Measurements from ENCODE around the gene TAPBPL. TPM values are rescaled to one million over a fixed set of nuclear protein-coding genes. Genes with fewer than 3 reads are reported as not detected.
"Not testable (repeated sequence)": the region's sequence is repeated elsewhere in the genome, so short reads cannot be mapped to it uniquely, and the experiment has no call there.

TAPBPL gene
- total RNA-seq, 1 donor from 2014 or later, result 23.5 TPM

GRCh38 chr12:6458281-6459003 lies 6.6 kb downstream of the TAPBPL start:
- intact Hi-C loops (cut with DNase I), result no loop called here
- no peak for DNase-seq (ENCODE audit: low spot score)
- no peak for ATAC-seq

- DNase-seq (ENCODE audit: low spot score), result no peak
- intact Hi-C loops (cut with DNase I), result no loop called here
- ATAC-seq, result no peak
Measured at GRCh38 chr12:6459004-6459337, 7.1 kb downstream of the TAPBPL start.

GRCh38 chr12:6460751-6461371 lies 9.0 kb downstream of the TAPBPL start:
- no peak for DNase-seq (ENCODE audit: low spot score)
- intact Hi-C loops (cut with DNase I), result loop anchor here (5.0 to 10.0 kb wide), 2 partner anchors 39 to 126 kb away; no protein-coding TSS in a partner anchor
- ATAC-seq, result no peak

- intact Hi-C loops (cut with DNase I), result loop anchor here (5.0 to 10.0 kb wide), 2 partner anchors 39 to 127 kb away; no protein-coding TSS in a partner anchor
- DNase-seq (ENCODE audit: low spot score), result no peak
- ATAC-seq, result peak; percentile 60
Measured at GRCh38 chr12:6461401-6462233, 9.8 kb downstream of the TAPBPL start.

- DNase-seq (ENCODE audit: low spot score), result no peak
- intact Hi-C loops (cut with DNase I), result loop anchor here (5.0 to 10.0 kb wide), 2 partner anchors 40 to 128 kb away; no protein-coding TSS in a partner anchor
- no peak for ATAC-seq
Measured at GRCh38 chr12:6462234-6462995, 10.6 kb downstream of the TAPBPL start.

GRCh38 chr12:6463216-6463615 lies 11.4 kb downstream of the TAPBPL start:
- intact Hi-C loops (cut with DNase I), result loop anchor here (5.0 to 10.0 kb wide), 2 partner anchors 41 to 128 kb away; no protein-coding TSS in a partner anchor
- no peak for DNase-seq (ENCODE audit: low spot score)
- no peak for ATAC-seq

GRCh38 chr12:6463858-6464257 lies 12.0 kb downstream of the TAPBPL start:
- intact Hi-C loops (cut with DNase I), result loop anchor here (5.0 to 10.0 kb wide), 2 partner anchors 42 to 129 kb away; no protein-coding TSS in a partner anchor
- ATAC-seq (no peak), DNase-seq (ENCODE audit: low spot score) (no peak)

- DNase-seq (ENCODE audit: low spot score), result no peak
- ATAC-seq, result no peak
- intact Hi-C loops (cut with DNase I), result loop anchor here (5.0 to 10.0 kb wide), 2 partner anchors 42 to 130 kb away; no protein-coding TSS in a partner anchor
Measured at GRCh38 chr12:6464531-6464930, 12.7 kb downstream of the TAPBPL start.

GRCh38 chr12:6465467-6466183 lies 13.8 kb downstream of the TAPBPL start:
- peak; percentile 64 for ATAC-seq
- intact Hi-C loops (cut with DNase I), result loop anchor here (10.0 kb wide), 1 partner anchor 131 kb away; no protein-coding TSS in a partner anchor
- no peak for DNase-seq (ENCODE audit: low spot score)

GRCh38 chr12:6466184-6466573 lies 14.3 kb downstream of the TAPBPL start:
- no peak for ATAC-seq
- intact Hi-C loops (cut with DNase I), result loop anchor here (10.0 kb wide), 1 partner anchor 131 kb away; no protein-coding TSS in a partner anchor
- no peak for DNase-seq (ENCODE audit: low spot score)

GRCh38 chr12:6466751-6467150 lies 14.9 kb downstream of the TAPBPL start:
- not testable (repeated sequence) for ATAC-seq; DNase-seq (ENCODE audit: low spot score)
- intact Hi-C loops (cut with DNase I), result loop anchor here (10.0 kb wide), 1 partner anchor 132 kb away; no protein-coding TSS in a partner anchor

- intact Hi-C loops (cut with DNase I), result loop anchor here (10.0 kb wide), 1 partner anchor 133 kb away; no protein-coding TSS in a partner anchor
- not testable (repeated sequence) for DNase-seq (ENCODE audit: low spot score); ATAC-seq
Measured at GRCh38 chr12:6467571-6468282, 15.9 kb downstream of the TAPBPL start.

GRCh38 chr12:6468283-6468575 lies 16.4 kb downstream of the TAPBPL start:
- DNase-seq (ENCODE audit: low spot score) (no peak), ATAC-seq (no peak)
- intact Hi-C loops (cut with DNase I), result loop anchor here (10.0 kb wide), 1 partner anchor 133 kb away; no protein-coding TSS in a partner anchor

- ATAC-seq, result no peak
- DNase-seq (ENCODE audit: low spot score), result no peak
- intact Hi-C loops (cut with DNase I), result loop anchor here (10.0 kb wide), 1 partner anchor 134 kb away; no protein-coding TSS in a partner anchor
Measured at GRCh38 chr12:6469092-6469491, 17.2 kb downstream of the TAPBPL start.

- no peak for ATAC-seq
- DNase-seq (ENCODE audit: low spot score), result no peak
- intact Hi-C loops (cut with DNase I), result loop anchor here (10.0 kb wide), 1 partner anchor 135 kb away; no protein-coding TSS in a partner anchor
Measured at GRCh38 chr12:6469609-6470374, 17.9 kb downstream of the TAPBPL start.

GRCh38 chr12:6470375-6471163 lies 18.7 kb downstream of the TAPBPL start, which contains the start of gene VAMP1:
Gene VAMP1 (minus strand): TSS chr12:6470677. CDS start chr12:6470531, 146 bp downstream.
- DNase-seq (ENCODE audit: low spot score) (peak; percentile 99), ATAC-seq (peak; percentile 98)
- intact Hi-C loops (cut with DNase I), result no loop called here

Measured in sciatic nerve (tissue), 2 donors.